Colonic mucosa (tissue), 4 donors: ENCODE data around the gene KIF6. TPM values are rescaled to one million over a fixed set of nuclear protein-coding genes. Genes with fewer than 3 reads are reported as not detected.

Source experiments
- DNase-seq: peaks from one replicate; pipeline ENCODE4 v3.0.0-alpha.2; 2020
- H3K27ac ChIP-seq: fragments of 200-600 bp; one replicate; pipeline ENCODE4 v1.8.0; 2021
- H3K27me3 ChIP-seq: fragments of 200-600 bp; one replicate; pipeline ENCODE4 v1.8.0; 2021
- H3K36me3 ChIP-seq: fragments of 200-600 bp; one replicate; pipeline ENCODE4 v1.8.0; 2021
- H3K4me1 ChIP-seq: fragments of 200-600 bp; one replicate; pipeline ENCODE4 v1.8.0; 2021; ENCODE audit warnings: mild to moderate bottlenecking
- H3K4me3 ChIP-seq: fragments of 200-600 bp; one replicate; pipeline ENCODE4 v1.8.0; 2021
- H3K9ac ChIP-seq, 2 donors: one replicate each; pipeline ENCODE4 v1.7.0; 2013; ENCODE audit warnings: control low read depth in 2 of 2, low read depth in 2 of 2, low read length in 2 of 2
- H3K9me3 ChIP-seq: fragments of 200-600 bp; one replicate; pipeline ENCODE4 v1.8.0; 2021
- intact Hi-C: fragments of 100-400 bp; cut with DNase I; formaldehyde crosslinking; loops from one replicate; pipeline ENCODE4 v1.14.1; 2022
- total RNA-seq, 2 donors: library from RNA; stranded (reverse); fragmentation: NEBNext Ultra II Directional in 1 of 2; extraction: Animal tissue kit (Norgen Biotek cat#: 25700) in 1 of 2; gene quantifications; one replicate each; pipeline ENCODE4 v1.2.1, GENCODE V29; 2021
- TF ChIP-seq, protein P1 (sequence below): fragments of 200-600 bp; IDR thresholded peaks from one replicate; pipeline ENCODE4 v1.8.0; 2022; ENCODE audit warnings: antibody characterized with exemption, mild to moderate bottlenecking
- donor health status: healthy.
- donor health status: DM: no; HTN: no; CAD: no.
- donor health status: DM: no; HTN: no; CAD: no.

Gene KIF6
- total RNA-seq, 2 donors from 2014 or later = 0.08 to 0.17 TPM

DNA sequence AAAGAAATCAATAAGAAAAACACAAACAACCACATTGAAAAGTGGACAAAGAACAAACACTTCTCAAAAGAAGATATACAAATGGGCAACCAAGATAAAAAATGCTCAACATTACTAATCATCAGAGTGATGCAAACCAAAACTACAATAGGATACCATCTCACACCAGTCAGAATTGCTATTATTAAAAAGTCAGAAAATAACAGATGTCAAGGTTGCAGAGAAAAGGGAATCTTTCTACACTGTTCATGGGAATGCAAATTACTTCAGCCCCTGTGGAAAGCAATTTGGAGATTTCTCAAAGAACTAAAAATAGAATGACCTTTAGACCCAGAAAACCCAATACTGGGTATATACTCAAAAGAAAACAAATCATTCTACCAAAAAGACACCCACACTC is 29.8 kb downstream of the KIF6 start:
- no peaks in the 10 kb centered on the region for H3K9me3 ChIP-seq
- no peak overlapping the region for H3K4me3 ChIP-seq
- TF ChIP-seq, protein P1, sequence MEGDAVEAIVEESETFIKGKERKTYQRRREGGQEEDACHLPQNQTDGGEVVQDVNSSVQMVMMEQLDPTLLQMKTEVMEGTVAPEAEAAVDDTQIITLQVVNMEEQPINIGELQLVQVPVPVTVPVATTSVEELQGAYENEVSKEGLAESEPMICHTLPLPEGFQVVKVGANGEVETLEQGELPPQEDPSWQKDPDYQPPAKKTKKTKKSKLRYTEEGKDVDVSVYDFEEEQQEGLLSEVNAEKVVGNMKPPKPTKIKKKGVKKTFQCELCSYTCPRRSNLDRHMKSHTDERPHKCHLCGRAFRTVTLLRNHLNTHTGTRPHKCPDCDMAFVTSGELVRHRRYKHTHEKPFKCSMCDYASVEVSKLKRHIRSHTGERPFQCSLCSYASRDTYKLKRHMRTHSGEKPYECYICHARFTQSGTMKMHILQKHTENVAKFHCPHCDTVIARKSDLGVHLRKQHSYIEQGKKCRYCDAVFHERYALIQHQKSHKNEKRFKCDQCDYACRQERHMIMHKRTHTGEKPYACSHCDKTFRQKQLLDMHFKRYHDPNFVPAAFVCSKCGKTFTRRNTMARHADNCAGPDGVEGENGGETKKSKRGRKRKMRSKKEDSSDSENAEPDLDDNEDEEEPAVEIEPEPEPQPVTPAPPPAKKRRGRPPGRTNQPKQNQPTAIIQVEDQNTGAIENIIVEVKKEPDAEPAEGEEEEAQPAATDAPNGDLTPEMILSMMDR = no peak
- H3K36me3 ChIP-seq = no peaks in the 10 kb centered on the region
- no peak overlapping the region for H3K9ac ChIP-seq
- H3K27me3 ChIP-seq = no peaks in the 10 kb centered on the region
- intact Hi-C loops = no loop called here
- no peak for DNase-seq
- no peak overlapping the region for H3K27ac ChIP-seq
- no peaks in the 10 kb centered on the region for H3K4me1 ChIP-seq

DNA sequence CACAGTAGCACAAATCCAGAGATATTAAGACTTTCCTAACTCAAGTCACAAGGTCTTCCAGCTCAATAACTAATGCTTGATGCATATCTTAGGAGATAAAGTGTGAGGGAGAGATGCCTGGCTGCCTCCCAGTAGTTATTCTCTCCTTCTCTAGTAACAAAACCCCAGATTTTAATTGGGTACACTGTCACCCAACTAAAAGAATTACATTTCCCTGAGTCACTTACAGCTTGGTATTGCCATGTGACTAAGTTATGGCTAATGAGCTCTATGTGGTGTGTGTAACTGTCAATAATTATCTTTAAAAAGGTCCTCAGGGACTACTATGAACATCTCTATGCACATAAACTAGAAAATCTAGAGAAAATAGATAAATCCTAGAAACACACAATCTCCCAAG is 32.0 kb downstream of the KIF6 start:
- TF ChIP-seq, protein P1 = no peak
- H3K4me3 ChIP-seq = no peak overlapping the region
- no peak overlapping the region for H3K27ac ChIP-seq
- H3K9ac ChIP-seq = no peak overlapping the region
- H3K4me1 ChIP-seq = no peaks in the 10 kb centered on the region
- DNase-seq = no peak
- H3K9me3 ChIP-seq = no peaks in the 10 kb centered on the region
- intact Hi-C loops = no loop called here
- no peaks in the 10 kb centered on the region for H3K27me3 ChIP-seq
- no peaks in the 10 kb centered on the region for H3K36me3 ChIP-seq

DNA sequence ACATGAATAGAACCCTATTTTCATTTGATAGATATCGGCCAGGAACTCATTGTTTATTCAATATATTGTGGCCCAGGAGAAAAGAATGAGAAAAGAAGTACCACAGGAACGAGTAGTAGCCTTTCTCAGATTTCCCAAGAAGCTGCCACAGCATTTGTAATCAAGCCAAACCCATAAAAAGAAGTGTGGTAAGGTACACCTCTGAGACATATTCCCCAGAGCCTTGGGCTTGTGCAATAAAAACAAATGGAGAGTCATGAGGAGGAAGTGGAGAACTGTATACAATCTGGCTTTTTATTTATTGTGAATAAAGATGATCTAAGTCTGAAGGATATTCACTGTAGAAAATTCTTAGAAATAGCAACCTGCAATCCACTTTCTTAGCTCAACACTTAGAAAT is 36.7 kb downstream of the KIF6 start:
- Histone ChIP-seq H3K27ac (no peak overlapping the region), H3K27me3 (no peaks in the 10 kb centered on the region), H3K9ac (no peak overlapping the region), H3K4me1 (no peaks in the 10 kb centered on the region), H3K4me3 (no peak overlapping the region), H3K9me3 (no peaks in the 10 kb centered on the region), H3K36me3 (no peaks in the 10 kb centered on the region)
- intact Hi-C loops = no loop called here
- TF ChIP-seq, protein P1 = no peak
- no peak for DNase-seq

DNA sequence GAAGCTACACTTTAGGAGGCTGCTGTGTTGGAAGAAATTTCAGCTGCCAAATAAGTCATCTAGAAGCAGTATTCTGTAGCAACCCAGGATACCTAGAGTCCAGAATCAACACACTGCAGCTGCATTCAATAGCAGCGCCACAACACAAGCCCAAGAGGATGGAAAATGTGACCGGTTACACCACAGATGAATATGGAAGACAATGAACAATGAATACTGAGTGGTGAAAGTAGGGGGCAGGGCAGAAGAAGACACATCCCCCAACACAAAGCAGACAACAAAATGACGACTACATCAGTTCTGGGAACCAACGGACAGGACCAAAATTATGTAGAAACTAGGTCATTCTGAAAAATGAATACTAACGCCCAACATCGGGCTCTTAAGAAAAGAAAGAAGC is 38.2 kb downstream of the KIF6 start:
- no peaks in the 10 kb centered on the region for H3K27me3 ChIP-seq
- H3K36me3 ChIP-seq = no peaks in the 10 kb centered on the region
- no peak overlapping the region for H3K4me3 ChIP-seq
- no peak overlapping the region for H3K9ac ChIP-seq
- TF ChIP-seq, protein P1 = no peak
- no peak overlapping the region for H3K27ac ChIP-seq
- no peak for DNase-seq
- H3K9me3 ChIP-seq = no peaks in the 10 kb centered on the region
- H3K4me1 ChIP-seq = no peaks in the 10 kb centered on the region
- intact Hi-C loops = no loop called here

DNA sequence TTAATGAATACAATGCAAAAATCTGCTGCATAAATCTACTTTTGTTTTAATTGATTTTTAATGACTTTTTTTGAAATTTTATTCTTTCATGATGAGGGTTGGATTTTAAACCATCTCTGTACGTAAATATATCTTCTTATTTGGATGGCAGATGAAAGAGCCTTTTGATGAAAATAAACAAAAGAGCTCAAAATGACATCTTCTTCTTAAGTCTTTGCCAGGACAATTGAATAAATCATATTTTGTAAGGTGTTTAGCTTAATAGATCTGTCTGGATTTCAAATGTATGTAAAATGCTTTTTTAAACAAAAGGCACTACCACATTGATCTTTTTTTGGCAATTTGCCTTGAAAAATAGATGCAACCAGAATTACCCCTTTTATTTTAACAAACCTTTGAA is 39.3 kb downstream of the KIF6 start:
- Histone ChIP-seq H3K4me3 (no peak overlapping the region), H3K9me3 (no peaks in the 10 kb centered on the region), H3K4me1 (no peaks in the 10 kb centered on the region), H3K9ac (no peak overlapping the region), H3K36me3 (no peaks in the 10 kb centered on the region), H3K27me3 (no peaks in the 10 kb centered on the region), H3K27ac (no peak overlapping the region)
- intact Hi-C loops = no loop called here
- TF ChIP-seq, protein P1 = no peak
- DNase-seq = no peak

DNA sequence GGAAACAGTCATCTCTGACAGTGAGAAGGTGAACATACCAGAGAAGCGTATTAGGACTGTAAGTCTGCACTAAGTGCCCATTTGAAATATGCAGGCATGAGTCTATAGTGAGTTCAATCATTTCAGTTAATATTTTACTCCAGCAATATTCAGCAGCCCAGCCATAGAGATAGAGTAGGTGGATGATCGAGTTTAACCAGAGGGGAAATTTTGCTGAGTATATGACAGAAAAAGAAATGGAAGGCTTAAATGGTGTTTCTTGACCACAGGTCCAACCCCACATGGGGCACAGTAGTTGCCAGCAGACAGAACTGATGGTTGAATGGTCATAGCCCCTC is 39.8 kb downstream of the KIF6 start:
- no peaks in the 10 kb centered on the region for H3K9me3 ChIP-seq
- H3K9ac ChIP-seq = no peak overlapping the region
- intact Hi-C loops = no loop called here
- no peaks in the 10 kb centered on the region for H3K4me1 ChIP-seq
- DNase-seq = no peak
- H3K4me3 ChIP-seq = no peak overlapping the region
- no peaks in the 10 kb centered on the region for H3K27me3 ChIP-seq
- H3K36me3 ChIP-seq = no peaks in the 10 kb centered on the region
- no peak overlapping the region for H3K27ac ChIP-seq
- TF ChIP-seq, protein P1 = no peak
